Breast epithelium (tissue), 3 donors: ENCODE results near the gene HMGXB4.

Source experiments
- CTCF ChIP-seq, 3 donors: fragments of 450-650 bp; IDR thresholded peaks; one replicate each; pipeline ENCODE4 v1.5.1; 2016 to 2017; ENCODE audit warnings: antibody characterized with exemption in 3 of 3, mild to moderate bottlenecking in 3 of 3, moderate library complexity in 3 of 3
- POLR2AphosphoS5 ChIP-seq, 3 donors: sonication (generic); formaldehyde crosslinking; IDR thresholded peaks; one replicate each; pipeline ENCODE4 v1.6.1; 2017; ENCODE audit warnings: antibody characterized with exemption in 3 of 3

DNA sequence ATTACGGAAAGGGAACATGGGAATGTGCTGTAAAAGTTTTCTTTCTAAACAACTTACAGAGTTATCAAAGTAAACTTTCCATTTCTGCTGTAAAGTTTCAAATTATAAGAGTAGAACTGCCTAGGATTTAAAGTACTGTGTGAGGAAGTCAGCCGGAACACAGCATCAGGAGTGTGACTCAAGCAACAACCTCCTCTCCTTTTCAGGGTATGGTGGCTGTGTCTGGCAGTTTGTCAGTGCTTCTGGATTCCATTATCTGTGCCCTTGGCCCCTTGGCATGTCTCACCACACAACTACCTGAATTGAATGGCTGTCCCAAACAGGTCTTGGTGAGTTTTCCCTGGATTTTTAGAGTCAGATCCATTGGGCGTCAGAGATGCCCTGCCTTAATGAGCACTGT lies 35.5 kb downstream of the HMGXB4 start:
- no peak for TF ChIP-seq POLR2AphosphoS5 (IDR thresholded peaks at IDR 0.05)
- TF ChIP-seq CTCF (IDR thresholded peaks at IDR 0.05) = no peak
